A673 (cell line): Measurements from ENCODE around the gene NAALADL2. TPM values are rescaled to one million over a fixed set of nuclear protein-coding genes. Genes with fewer than 3 reads are reported as not detected.

ENCODE experiments used
- BruUV-seq: library from RNA; stranded (reverse); fragments of 400-500 nt; replicated peaks from 2 replicates; lab custom pipeline; 2021; lab: Mats Ljungman, UMichigan
- CTCF ChIA-PET: fragments of 300-600 bp; sonication (Branson Sonifier 250); formaldehyde crosslinking; loops from one replicate; lab custom pipeline; 2022; ENCODE audit warnings: antibody characterized with exemption; lab: Charles Lee
- POLR2A ChIA-PET: fragments of 300-600 bp; sonication (Branson Sonifier 250); formaldehyde crosslinking; loops from one replicate; lab custom pipeline; 2022; ENCODE audit warnings: antibody characterized with exemption; ENCODE audit not compliant: low non-redundant PET; lab: Charles Lee
- DNase-seq: peaks from one replicate; pipeline ENCODE4 v3.0.0-alpha.2; 2015; ENCODE audit warnings: low spot score
- H3K27ac ChIP-seq: fragments of 200-600 bp; sonication (generic); 2 replicates; pipeline ENCODE4 v1.5.1; 2016; ENCODE audit warnings: mixed run types, low read depth, mild to moderate bottlenecking, mixed read lengths, antibody characterized with exemption, low read length; ENCODE audit not compliant: poor library complexity, severe bottlenecking
- H3K27me3 ChIP-seq: fragments of 200-600 bp; sonication (generic); replicated peaks from 2 replicates; pipeline ENCODE4 v1.6.1; 2017; ENCODE audit warnings: mixed run types, low read depth, mild to moderate bottlenecking, mixed read lengths, antibody characterized with exemption, low read length; ENCODE audit not compliant: insufficient read depth, poor library complexity
- H3K36me3 ChIP-seq: fragments of 200-600 bp; sonication (generic); 2 replicates; pipeline ENCODE4 v1.6.1; 2016; ENCODE audit warnings: mixed run types, mild to moderate bottlenecking, mixed read lengths, antibody characterized with exemption, low read length; ENCODE audit not compliant: insufficient read depth, poor library complexity, severe bottlenecking
- H3K4me1 ChIP-seq: fragments of 200-600 bp; sonication (generic); 2 replicates; pipeline ENCODE4 v1.6.1; 2017; ENCODE audit warnings: mixed run types, mild to moderate bottlenecking, mixed read lengths, antibody characterized with exemption, low read length; ENCODE audit not compliant: insufficient read depth, poor library complexity, severe bottlenecking
- H3K4me3 ChIP-seq: fragments of 200-600 bp; sonication (generic); 2 replicates; pipeline ENCODE4 v1.5.1; 2016; ENCODE audit warnings: low read depth, mixed run types, mild to moderate bottlenecking, mixed read lengths, low read length; ENCODE audit not compliant: poor library complexity, severe bottlenecking
- H3K9me3 ChIP-seq: fragments of 200-600 bp; sonication (generic); 2 replicates; pipeline ENCODE4 v1.6.1; 2016; ENCODE audit warnings: mixed run types, low read depth, mild to moderate bottlenecking, mixed read lengths, antibody characterized with exemption, low read length; ENCODE audit not compliant: poor library complexity, severe bottlenecking
- CTCF ChIP-seq: fragments of 300-800, 200-600 bp; sonication (generic); conservative IDR thresholded peaks from 2 replicates; pipeline ENCODE4 v1.5.1; 2017; ENCODE audit warnings: low read depth, mild to moderate bottlenecking, antibody characterized with exemption, low read length, moderate library complexity, mixed read lengths
- EZH2 ChIP-seq: fragments of 200-600 bp; sonication (generic); IDR thresholded peaks from 2 replicates; pipeline ENCODE4 v1.6.1; 2017; ENCODE audit warnings: borderline replicate concordance, low read depth, mild to moderate bottlenecking, mixed read lengths, antibody characterized with exemption, low read length; ENCODE audit not compliant: poor library complexity, severe bottlenecking
- intact Hi-C: fragments of 100-400 bp; cut with micrococcal nuclease; formaldehyde crosslinking; loops from one replicate; pipeline ENCODE4 v1.10.0; 2022; ENCODE audit not compliant: unreplicated experiment
- total RNA-seq: library from RNA; stranded (reverse); gene quantifications from 2 replicates; pipeline ENCODE4 v1.2.3, GENCODE V29; 2021

NAALADL2 gene
- total RNA-seq, 1 experiment from 2014 or later = 0.64 TPM

- TF ChIP-seq EZH2 (no peak), CTCF (no peak)
- Histone ChIP-seq H3K4me1 (no peaks in the 10 kb centered on the region), H3K9me3 (no peaks in the 10 kb centered on the region), H3K36me3 (no peaks in the 10 kb centered on the region), H3K27ac (no peak overlapping the region), H3K27me3 (no peaks in the 10 kb centered on the region), H3K4me3 (no peak overlapping the region)
- no TSS peak for BruUV-seq
- POLR2A ChIA-PET = no interaction called here
- intact Hi-C loops = no loop called here
- DNase-seq = no peak
- CTCF ChIA-PET = no interaction called here
Observed at GRCh38 chr3:175193815-175194518, 334.8 kb downstream of the NAALADL2 start.

GRCh38 chr3:175198991-175199783 is 340.1 kb downstream of the NAALADL2 start:
- CTCF ChIA-PET = no interaction called here
- no peaks in the 10 kb centered on the region for H3K27me3 ChIP-seq
- H3K4me1 ChIP-seq = no peaks in the 10 kb centered on the region
- TF ChIP-seq EZH2 = no peak
- TF ChIP-seq CTCF = no peak
- intact Hi-C loops = no loop called here
- H3K4me3 ChIP-seq = no peak overlapping the region
- BruUV-seq = no TSS peak
- no peaks in the 10 kb centered on the region for H3K36me3 ChIP-seq
- POLR2A ChIA-PET = no interaction called here
- no peak for DNase-seq
- H3K27ac ChIP-seq = no peak overlapping the region
- H3K9me3 ChIP-seq = no peaks in the 10 kb centered on the region

GRCh38 chr3:175199961-175200360 is 340.8 kb downstream of the NAALADL2 start:
- no peaks in the 10 kb centered on the region for H3K36me3 ChIP-seq
- no TSS peak for BruUV-seq
- POLR2A ChIA-PET = no interaction called here
- CTCF ChIA-PET = no interaction called here
- no peak overlapping the region for H3K27ac ChIP-seq
- DNase-seq = no peak
- H3K4me1 ChIP-seq = no peaks in the 10 kb centered on the region
- no peaks in the 10 kb centered on the region for H3K27me3 ChIP-seq
- H3K9me3 ChIP-seq = no peaks in the 10 kb centered on the region
- H3K4me3 ChIP-seq = no peak overlapping the region
- TF ChIP-seq EZH2 (no peak), CTCF (no peak)
- intact Hi-C loops = no loop called here
